GM12872 (cell line): ENCODE data around the gene SLIT1.

Experiments
- TF ChIP-seq, protein P1 (sequence below): IDR thresholded peaks from 3 replicates; pipeline ENCODE4 v1.5.1; 2011; ENCODE audit warnings: low read depth, mild to moderate bottlenecking, low read length, moderate library complexity; ENCODE audit not compliant: insufficient read depth

SLIT1 gene

DNA sequence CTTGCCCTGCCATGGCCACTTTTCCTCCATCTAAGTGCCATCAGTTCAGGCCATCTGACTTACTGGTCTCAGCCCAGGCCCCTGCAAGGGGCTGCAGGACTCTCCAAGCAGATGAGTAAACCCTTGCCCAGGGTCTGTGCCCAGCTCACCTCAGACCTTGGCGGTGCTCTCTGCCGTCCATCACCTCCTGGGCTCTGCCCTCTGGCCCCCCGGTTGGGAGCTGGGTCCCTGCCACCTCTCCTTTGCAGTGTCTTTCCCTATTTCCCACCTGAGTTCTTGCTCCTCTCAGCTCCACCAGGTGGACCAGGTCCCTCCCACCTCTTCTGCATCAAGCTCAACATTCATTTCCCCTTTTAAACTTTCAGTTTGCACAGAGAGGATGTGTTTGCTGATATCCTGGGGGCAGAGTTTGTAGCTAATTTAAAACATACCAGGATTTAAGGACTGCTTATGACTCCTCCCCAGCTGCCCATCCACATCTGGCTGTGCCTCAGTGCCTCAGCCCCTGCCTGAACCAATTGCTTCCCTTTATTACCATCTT is 135.5 kb downstream of the SLIT1 start:
- TF ChIP-seq, protein P1, sequence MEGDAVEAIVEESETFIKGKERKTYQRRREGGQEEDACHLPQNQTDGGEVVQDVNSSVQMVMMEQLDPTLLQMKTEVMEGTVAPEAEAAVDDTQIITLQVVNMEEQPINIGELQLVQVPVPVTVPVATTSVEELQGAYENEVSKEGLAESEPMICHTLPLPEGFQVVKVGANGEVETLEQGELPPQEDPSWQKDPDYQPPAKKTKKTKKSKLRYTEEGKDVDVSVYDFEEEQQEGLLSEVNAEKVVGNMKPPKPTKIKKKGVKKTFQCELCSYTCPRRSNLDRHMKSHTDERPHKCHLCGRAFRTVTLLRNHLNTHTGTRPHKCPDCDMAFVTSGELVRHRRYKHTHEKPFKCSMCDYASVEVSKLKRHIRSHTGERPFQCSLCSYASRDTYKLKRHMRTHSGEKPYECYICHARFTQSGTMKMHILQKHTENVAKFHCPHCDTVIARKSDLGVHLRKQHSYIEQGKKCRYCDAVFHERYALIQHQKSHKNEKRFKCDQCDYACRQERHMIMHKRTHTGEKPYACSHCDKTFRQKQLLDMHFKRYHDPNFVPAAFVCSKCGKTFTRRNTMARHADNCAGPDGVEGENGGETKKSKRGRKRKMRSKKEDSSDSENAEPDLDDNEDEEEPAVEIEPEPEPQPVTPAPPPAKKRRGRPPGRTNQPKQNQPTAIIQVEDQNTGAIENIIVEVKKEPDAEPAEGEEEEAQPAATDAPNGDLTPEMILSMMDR, result no peak

DNA sequence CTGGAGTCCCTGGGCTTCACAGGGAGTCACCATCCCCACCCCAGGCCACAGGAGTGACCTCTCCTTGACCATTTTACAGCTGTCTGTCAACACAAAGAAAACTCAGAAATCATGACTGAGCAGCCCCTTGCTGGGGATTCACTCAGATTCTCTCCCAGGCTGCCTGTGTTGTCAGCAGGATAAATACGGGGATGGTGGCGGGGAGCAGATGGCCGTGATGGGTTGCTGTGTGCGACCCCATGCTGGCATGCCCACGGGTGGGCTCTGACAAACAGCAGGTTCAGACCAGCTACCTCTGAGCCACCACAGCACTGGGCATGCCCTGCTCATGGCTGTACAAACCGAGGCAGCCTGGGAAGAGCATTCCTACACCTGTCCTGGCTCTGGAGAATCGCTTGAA is 136.1 kb downstream of the SLIT1 start:
- TF ChIP-seq, protein P1, result no peak

DNA sequence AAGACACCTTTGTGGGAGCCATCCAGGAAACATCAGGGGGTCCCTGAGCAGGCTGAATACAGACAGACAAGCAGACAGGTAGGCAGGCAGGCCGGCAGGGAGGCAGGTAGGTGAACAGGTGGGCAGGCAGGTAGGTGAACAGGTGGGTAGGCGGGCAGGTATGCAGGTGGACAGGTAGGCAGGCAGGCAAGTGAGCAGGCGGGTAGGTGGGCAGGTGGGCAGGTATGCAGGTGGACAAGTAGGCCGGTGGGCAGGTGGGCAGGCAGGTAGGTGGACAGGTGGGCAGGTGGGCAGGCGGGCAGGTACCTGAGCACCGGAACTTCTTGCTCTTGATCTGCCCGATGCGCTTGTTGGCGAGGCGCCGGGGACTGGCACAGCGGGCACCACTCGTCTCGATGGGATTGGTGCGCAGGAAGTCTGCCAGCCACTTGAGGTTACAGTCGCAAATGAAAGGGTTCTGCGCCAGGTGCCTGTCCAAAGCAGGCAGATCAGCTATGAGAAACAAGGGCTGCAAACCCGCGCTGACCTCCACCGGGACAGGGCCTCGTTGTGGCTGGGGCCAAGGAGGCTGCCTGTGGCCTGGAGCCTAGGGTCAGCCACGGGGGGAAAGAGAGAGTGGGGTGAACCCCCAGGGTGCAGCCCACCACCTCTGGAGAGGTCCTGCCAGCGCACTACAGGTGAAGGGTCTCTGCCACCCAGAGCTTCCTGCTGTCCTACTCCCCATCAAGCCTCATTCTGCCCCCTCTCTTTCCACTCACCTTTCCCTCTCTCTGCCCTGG is 136.9 kb downstream of the SLIT1 start:
- TF ChIP-seq, protein P1, result no peak

DNA sequence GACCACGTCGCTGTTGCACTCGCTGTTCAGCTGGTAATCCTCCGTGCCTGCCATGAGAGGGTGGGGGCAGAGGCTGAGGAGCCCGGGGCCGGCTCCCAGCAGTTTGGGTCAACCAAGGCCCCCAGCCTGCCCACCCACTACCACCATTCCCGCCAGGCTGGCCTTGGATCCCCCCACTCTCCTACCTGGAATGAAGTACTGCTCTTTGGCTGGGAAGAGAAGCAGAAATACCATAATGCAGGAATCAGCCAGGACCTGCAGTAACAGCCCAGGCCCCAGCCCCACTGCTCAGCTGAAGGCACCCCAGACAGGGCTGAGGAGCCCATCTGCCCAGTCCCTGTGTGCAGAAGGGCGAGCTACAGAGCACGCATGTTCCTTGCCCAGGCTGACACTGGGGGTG is 138.0 kb downstream of the SLIT1 start:
- TF ChIP-seq, protein P1, result no peak

DNA sequence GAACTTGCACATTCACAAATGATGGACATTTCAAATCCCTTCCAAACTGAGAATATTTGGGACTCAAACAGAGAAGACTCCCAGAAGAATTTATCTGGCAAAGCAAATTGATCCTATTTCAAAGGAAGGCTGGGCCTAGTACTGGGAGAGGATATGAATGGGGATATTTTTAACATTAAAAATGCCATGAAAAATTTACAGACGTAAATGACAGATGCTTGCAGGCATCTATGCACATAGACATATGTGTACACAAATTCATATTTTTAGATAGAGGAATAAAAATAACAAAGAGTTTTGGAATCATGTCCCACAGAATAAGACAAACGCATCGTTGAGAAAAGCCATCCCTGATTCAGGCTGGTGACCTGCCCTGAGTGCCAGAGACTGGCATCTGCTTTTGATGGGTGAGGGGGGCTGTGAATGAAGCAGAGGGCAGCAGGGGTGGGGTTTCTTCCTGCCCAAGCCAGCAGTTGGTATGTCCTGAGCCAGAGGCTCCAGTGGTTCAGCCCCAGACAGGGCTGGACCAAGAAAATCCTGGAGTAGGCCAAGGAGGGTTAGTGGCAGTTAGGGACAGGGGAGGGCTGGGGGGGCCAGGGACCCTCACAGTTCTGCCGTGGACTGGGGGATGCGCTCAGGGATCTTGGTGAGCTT is 138.5 kb downstream of the SLIT1 start:
- TF ChIP-seq, protein P1, result no peak

- TF ChIP-seq, protein P1, result no peak
These were observed 139.2 kb downstream of the SLIT1 start for GRCh38 chr10:97046456-97047082.

GRCh38 chr10:97043563-97043855 is 142.2 kb downstream of the SLIT1 start:
- TF ChIP-seq, protein P1, result no peak
